ENCODE measurements around the gene KIF11.
A peak's percentile ranks its signal among the peaks of the same experiment; 100 is the strongest.
"Not testable (repeated sequence)": the region's sequence is repeated elsewhere in the genome, so short reads cannot be mapped to it uniquely, and the experiment has no call there.

Gene KIF11

GRCh38 chr10:92592761-92593618, at the start of gene KIF11:
Gene KIF11, plus strand, starts transcription at chr10:92593130. Its CDS starts 246 bp downstream, at chr10:92593376.
- DNase-seq, result peak; percentile 91

DNA sequence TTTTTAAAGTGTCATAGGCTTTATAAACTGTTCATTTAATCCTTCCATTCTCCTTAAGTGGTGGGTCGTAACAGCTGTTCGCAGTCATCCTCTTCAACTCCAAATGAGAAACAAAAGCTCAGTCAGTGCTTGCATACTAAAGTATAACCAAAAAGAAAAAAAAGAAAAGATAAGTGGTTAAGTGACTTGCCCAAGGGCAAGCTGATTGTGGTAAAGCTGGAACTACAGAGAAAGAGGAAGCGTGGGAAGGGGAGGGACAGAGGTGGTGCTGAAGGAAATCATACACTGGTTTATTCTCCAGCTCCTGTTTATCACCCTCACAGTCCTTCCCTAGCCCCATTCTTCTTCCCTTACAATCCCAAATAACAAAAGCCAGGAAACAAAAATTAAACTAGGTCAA, 48.6 kb upstream of the KIF11 start:
- no peak for DNase-seq

DNA sequence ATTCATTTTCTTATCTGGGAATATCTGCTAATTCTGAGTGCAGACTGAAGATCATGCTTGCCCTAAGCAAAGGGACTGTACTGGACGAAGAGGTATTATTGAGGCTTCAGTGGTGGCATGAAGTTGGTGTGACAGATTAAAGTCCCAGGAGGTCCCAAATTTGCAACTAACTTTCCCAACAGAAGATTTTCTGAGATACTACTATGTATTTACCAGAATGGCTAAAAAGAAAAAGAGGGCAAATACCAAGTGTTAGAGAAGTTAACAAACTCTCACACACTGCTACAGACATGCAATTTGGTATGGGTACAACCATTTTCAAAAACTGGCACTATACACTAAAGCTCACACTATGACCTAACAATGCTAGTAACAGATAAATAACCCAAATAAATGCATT, 47.4 kb upstream of the KIF11 start:
- DNase-seq, result no peak

DNA sequence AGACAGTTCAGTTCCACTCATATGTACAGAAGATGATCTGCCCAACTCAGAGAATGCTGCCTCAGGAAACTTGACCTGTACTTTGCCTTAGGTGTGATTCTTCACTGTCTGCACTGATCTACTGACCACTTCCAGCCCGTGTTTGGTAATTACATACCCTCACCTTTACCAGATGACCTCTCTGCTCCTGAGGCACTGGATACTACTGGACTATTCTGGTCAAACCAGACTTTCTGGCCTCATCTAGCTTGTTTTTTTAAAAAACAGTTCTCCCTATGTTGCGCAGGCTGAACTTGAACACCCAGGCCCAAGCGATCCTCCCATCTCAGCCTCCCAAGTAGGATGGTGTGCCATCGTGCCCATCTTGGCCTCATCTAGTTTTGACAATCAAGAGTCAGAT, 45.3 kb upstream of the KIF11 start:
- no peak for DNase-seq

GRCh38 chr10:92550924-92551323, 42.0 kb upstream of the KIF11 start:
- no peak for DNase-seq

DNA sequence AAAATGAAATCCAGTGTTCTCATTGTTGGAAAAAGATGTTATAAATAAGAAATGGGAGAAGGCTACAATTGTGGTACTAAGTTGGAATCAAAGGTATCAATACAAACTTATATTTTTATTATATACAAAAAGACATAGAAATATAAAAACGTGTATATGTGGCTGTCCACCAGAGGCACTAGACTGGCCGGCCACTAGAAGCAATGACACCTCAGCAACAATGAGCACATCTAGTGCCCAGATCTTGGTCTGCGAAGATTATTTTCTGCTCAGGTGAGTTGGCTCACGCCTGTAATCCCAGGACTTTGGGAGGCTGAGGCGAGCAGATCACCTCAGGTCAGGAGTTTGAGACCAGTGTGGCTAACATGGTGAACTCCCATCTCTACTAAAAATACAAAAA, 40.6 kb upstream of the KIF11 start:
- DNase-seq, result no peak

DNA sequence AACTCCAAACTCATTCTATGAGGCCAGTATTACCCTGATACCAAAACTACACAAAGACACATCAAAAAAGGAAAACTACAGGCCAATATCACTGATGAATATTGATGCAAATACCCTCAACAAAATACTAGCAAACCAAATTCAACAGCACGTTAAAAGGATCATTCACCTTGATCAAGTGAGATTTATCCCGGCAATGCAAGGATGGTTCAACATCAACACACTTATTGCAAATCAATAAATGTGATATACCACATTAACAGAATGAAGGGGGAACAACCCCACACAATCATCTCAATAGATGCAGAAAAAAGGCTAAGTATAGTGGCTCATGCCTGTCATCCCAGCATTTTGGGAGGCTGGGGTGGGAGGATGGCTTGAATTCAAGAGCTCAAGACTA, 39.0 kb upstream of the KIF11 start:
- no peak for DNase-seq

DNA sequence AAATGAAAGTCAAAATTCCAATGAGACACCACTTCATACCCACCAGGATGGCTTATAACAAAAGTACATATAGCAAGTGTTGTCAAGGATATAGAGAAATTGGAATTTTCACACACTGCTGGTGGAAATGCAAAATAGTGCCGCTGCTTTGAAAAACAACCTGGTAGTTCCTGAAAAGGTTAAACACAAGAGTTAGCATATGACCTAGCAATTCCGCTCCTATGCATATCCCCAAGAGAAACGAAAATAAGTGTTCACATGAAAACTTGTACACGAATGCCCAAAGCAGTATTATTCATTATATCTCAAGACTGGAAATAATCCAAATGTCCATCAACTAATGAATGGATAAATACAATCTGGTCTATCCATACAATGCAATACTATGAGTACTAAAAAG, 33.9 kb upstream of the KIF11 start:
- no peak for DNase-seq

DNA sequence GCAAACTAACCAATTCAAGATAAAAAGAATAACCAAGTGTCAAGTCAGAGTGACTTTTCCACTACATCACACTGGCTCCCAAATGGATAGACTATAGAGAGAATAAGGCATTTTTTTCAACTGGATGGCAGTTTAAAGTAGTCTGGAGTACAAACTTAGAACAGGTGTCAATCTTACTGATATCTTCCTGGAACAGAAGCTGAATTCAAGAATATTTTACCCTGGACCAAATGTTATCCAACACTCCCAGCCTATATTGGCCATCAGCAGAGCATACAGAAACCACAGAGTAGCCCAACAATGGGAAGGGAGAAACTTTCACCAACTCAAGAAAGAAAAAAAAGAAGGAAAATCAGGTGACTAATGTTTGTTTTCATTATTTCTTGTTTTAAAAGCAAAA, 30.5 kb upstream of the KIF11 start:
- DNase-seq, result no peak

DNA sequence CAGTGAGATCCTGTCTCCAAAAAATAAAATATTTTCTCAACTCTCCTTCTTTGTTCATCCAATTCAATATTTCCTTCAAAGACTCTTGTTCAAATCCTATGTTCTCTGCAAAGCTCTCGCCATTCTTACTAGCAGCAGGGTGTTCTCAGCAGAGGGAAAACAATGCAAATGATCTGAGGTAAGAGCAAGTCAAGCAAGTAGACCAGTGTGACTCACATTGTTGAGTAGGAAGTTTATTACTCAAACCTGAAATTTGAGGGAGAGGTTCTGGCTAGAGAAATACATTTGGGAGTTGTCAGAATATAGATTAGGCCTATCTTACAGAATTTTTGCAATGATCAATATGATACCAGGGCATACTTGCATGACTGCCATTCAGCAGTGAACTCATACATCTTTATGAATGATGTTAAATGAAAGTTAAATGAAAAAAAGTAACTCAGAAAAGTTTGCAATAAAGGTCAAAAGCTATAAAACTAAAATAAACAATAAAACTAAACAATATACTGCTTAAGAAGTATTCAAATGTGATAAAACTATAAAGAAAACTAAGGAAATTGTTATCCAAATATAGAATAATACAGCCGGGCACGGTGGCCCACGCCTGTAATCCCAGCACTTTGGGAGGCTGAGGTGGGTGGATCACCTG, 24.9 kb upstream of the KIF11 start:
- DNase-seq, result no peak

- no peak for DNase-seq
These were observed 23.9 kb upstream of the KIF11 start for GRCh38 chr10:92569071-92569470.

DNA sequence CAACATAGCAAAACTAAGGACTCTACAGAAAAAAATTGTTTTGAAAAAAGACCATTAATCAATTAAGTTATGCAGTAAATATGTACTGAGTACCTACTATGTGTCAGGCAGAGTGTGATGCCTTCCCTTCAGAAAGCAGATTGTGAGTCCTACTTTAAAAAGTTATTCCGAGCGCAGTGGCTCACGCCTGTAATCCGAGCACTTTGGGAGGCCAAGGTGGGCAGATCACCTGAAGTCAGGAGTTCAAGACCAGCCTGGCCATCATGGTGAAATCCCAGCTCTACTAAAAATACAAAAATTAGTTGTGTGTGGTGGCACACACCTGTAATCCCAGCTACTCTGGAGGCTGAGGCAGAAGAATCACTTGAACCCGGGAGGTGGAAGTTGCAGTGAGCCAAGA, 23.3 kb upstream of the KIF11 start:
- DNase-seq, result not testable (repeated sequence)

GRCh38 chr10:92571649-92572048, 21.3 kb upstream of the KIF11 start:
- DNase-seq, result no peak

- no peak for DNase-seq
These were observed 20.4 kb upstream of the KIF11 start for GRCh38 chr10:92572362-92573090.

GRCh38 chr10:92573091-92573797, 19.7 kb upstream of the KIF11 start:
- peak; percentile 3 for DNase-seq

DNA sequence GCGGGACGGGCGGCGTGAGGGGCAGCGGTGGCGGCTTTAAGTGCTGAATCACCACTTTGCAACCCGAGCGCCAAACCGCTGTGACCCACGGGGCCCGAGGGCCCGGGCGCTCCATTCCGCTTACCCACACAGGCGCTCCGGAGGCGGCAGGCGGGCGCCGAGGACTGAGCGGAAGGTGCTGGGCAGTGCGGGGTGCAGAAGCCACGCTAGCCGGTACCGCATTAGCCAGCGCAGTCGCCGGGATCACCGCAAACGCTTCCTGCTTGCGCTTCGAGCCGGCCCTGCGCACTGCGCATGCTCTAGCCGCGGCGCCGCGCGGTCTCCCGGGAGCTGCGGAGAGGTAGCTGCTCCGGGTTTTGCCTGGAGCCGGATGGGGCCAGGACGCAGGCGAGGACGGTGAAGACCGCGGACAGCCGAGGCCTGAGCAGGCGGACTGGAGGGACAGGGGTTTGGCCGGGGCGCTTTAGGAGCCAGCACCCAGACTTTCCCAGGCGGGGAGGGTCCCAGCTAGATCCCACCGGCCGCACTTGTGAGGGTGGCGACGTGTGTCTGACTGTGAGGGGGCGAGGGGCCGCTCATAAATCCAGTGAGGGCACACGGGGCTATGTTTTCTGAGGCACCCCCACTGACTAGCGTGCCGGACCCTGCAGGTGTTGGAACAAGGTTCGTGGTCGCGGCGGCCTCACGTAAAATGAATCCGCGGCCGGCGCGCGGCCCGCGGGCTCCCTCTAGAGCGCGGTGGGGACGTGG, 19.0 kb upstream of the KIF11 start, which contains the start of gene IDE:
Gene IDE, minus strand, starts transcription at position 296 of the 750 bp plus-strand sequence. Its CDS starts 74 bp downstream, at position 222.
- peak; percentile 60 for DNase-seq

GRCh38 chr10:92574548-92575261, 18.2 kb upstream of the KIF11 start:
- DNase-seq, result peak; percentile 38

GRCh38 chr10:92575961-92576360, 17.0 kb upstream of the KIF11 start:
- no peak for DNase-seq

- not testable (repeated sequence) for DNase-seq
These were observed 10.6 kb upstream of the KIF11 start for GRCh38 chr10:92582347-92582746.

DNA sequence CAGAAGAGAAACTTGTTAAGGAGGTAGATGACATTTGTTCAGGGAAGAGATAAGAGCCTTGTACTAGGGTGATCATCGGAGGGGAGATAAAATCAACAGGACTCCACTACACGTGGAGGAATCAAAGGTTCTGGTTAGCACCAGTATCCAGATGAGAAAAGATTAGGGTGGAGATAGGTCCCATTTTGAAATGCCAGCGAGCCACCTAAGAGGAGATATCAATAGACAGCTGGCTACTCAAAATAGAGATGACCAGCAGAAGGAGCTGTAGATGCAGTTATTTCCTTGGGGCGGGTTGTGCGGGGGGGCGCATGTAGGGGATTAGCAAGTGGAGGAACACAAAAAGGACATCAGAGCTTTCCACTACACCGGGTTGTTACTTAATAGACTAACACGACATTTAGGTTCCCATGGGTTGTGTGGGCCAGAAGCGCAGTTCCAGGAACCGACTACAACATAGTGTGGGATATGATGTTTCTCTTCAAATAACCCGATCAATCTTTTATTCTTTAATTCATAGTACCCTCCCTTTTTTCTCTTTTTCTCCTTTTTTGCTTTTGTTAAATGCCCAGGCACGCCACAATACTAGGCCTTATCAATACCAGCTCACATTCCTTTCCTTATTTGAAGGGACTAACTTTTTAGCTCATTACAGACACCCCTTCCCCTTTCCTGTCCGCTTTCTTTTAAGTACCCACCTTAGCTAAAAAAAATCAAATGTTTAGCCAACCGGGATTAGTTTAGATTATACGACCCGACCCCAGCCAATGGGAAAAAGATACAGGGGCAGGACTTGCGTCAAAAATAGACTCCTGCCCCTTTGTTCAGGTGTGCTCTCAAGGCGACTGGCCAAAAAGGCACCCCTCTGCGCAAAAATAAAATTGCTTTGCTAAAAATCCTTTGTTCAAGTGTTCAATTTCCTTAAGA, 2.0 kb upstream of the KIF11 start:
- DNase-seq, result peak; percentile 1

All from COR-L47 (cell line).